Daoy (cell line): Measurements from ENCODE around the gene COL11A1. TPM values are rescaled to one million over a fixed set of nuclear protein-coding genes. Genes with fewer than 3 reads are reported as not detected.

Experiments used
- DNase-seq: peaks from one replicate; pipeline ENCODE4 v3.0.0-alpha.2; 2015; ENCODE audit warnings: low read depth
- total RNA-seq: library from RNA; depleted of rRNA; stranded (reverse); fragments of >200 nt; shearing (Covaris generic); gene quantifications from 2 replicates; pipeline ENCODE4 v1.2.3, GENCODE V29; 2014

The COL11A1 gene
- total RNA-seq, 1 experiment from 2014 or later = not detected

GRCh38 chr1:102901996-102902395 is 206.3 kb downstream of the COL11A1 start:
- DNase-seq = no peak

GRCh38 chr1:102899935-102900334 is 208.4 kb downstream of the COL11A1 start:
- no peak for DNase-seq

- DNase-seq = no peak
Observed at GRCh38 chr1:102897557-102897956, 210.8 kb downstream of the COL11A1 start.

GRCh38 chr1:102896771-102897170 is 211.6 kb downstream of the COL11A1 start:
- no peak for DNase-seq

- no peak for DNase-seq
Observed at GRCh38 chr1:102896286-102896685, 212.0 kb downstream of the COL11A1 start.

GRCh38 chr1:102891868-102892625 is 216.3 kb downstream of the COL11A1 start:
- DNase-seq = no peak

- DNase-seq = no peak
Observed at GRCh38 chr1:102886638-102887037, 221.7 kb downstream of the COL11A1 start.

GRCh38 chr1:102884238-102884637 is 224.1 kb downstream of the COL11A1 start:
- DNase-seq = no peak

GRCh38 chr1:102879439-102879993 is 228.8 kb downstream of the COL11A1 start:
- DNase-seq = no peak

GRCh38 chr1:102875756-102876155 is 232.6 kb downstream of the COL11A1 start:
- no peak for DNase-seq

GRCh38 chr1:102872526-102872925 is 235.8 kb downstream of the COL11A1 start:
- no peak for DNase-seq

- DNase-seq = no peak
Observed at GRCh38 chr1:102872097-102872496, 236.2 kb downstream of the COL11A1 start.

- no peak for DNase-seq
Observed at GRCh38 chr1:102863704-102864103, 244.6 kb downstream of the COL11A1 start.

- no peak for DNase-seq
Observed at GRCh38 chr1:102861247-102861646, 247.1 kb downstream of the COL11A1 start.

GRCh38 chr1:102858695-102859094 is 249.6 kb downstream of the COL11A1 start:
- DNase-seq = no peak

- DNase-seq = no peak
Observed at GRCh38 chr1:102857251-102857650, 251.1 kb downstream of the COL11A1 start.

- DNase-seq = no peak
Observed at GRCh38 chr1:102853701-102854187, 254.6 kb downstream of the COL11A1 start.

GRCh38 chr1:102853136-102853535 is 255.2 kb downstream of the COL11A1 start:
- DNase-seq = no peak

- DNase-seq = no peak
Observed at GRCh38 chr1:102852613-102853012, 255.7 kb downstream of the COL11A1 start.

- no peak for DNase-seq
Observed at GRCh38 chr1:102851616-102852015, 256.7 kb downstream of the COL11A1 start.

GRCh38 chr1:102842606-102843005 is 265.7 kb downstream of the COL11A1 start:
- no peak for DNase-seq

GRCh38 chr1:102840741-102841140 is 267.6 kb downstream of the COL11A1 start:
- no peak for DNase-seq

GRCh38 chr1:102838016-102838415 is 270.3 kb downstream of the COL11A1 start:
- DNase-seq = no peak
